Measurements from ENCODE around the gene TSPYL1.

The TSPYL1 gene

DNA sequence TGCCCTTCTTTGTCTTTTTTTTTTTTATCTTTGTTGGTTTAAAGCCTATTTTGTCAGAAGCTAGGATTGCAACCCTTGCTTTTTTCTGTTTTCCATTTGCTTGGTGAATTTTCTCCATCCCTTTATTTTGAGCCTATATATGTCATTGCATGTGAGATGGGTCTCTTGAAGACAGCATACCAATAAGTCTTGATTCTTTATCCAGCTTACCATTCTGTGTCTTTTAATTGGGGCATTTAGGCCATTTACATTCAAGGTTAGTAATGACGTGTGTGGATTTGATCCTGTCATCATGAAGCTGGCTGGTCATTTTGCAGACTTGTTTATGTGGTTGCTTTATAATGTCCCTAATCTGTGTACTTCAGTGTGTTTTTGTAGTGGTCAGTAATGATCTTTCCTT is 16.4 kb downstream of the TSPYL1 start:
- Histone ChIP-seq H3K27ac (ENCODE audit: extremely low read depth, low read depth, low read length) (no peak overlapping the region), H3K4me1 (ENCODE audit: control insufficient read depth, insufficient read depth, low read length) (no peaks in the 10 kb centered on the region), H3K9me3 (ENCODE audit: control insufficient read depth, insufficient read depth, low read depth, low read length) (no peaks in the 10 kb centered on the region), H3K4me3 (ENCODE audit: low read depth, low read length) (no peak overlapping the region), H3K36me3 (ENCODE audit: control insufficient read depth in 2 of 2, insufficient read depth in 1 of 2, low read length in 2 of 2) (peaks cover 0 to 68% of the 10 kb centered on the region in 2 experiments; a peak in 1 of 3 replicates)
- POLR2A ChIA-PET = no interaction called here
- TF ChIP-seq ZNF785 (tag by site-specific recombination; IDR thresholded peaks at IDR 0.05) (no peak), PRDM1 (tag by site-specific recombination; IDR thresholded peaks at IDR 0.05) (no peak), ZNF843 (tag by site-specific recombination; IDR thresholded peaks at IDR 0.05) (no peak), KLF10 (tag by site-specific recombination; IDR thresholded peaks at IDR 0.05) (no peak), ZNF529 (tag by site-specific recombination; IDR thresholded peaks at IDR 0.05; ENCODE audit: insufficient replicate concordance) (peak; percentile 94), ZNF133 (tag by site-specific recombination; IDR thresholded peaks at IDR 0.05) (no peak), SETDB1 (IDR thresholded peaks at IDR 0.05; ENCODE audit: insufficient read length, low read length) (peak; percentile 94), SP3 (tag by site-specific recombination; IDR thresholded peaks at IDR 0.05) (no peak), TRIM28 (IDR thresholded peaks at IDR 0.05; ENCODE audit: borderline replicate concordance, low read length) (peak; percentile 60; the same call in 1 of the 2 replicates), KLF16 (tag by site-specific recombination; IDR thresholded peaks at IDR 0.05) (no peak), ZNF623 (tag by site-specific recombination; IDR thresholded peaks at IDR 0.05) (no peak), ZNF274 (IDR thresholded peaks at IDR 0.05; ENCODE audit: low read length) (no peak), ZNF274 (tag by site-specific recombination; IDR thresholded peaks at IDR 0.05; ENCODE audit: borderline replicate concordance) (no peak)
- CTCF ChIA-PET = interaction anchor here (1.7 kb wide), 1 partner anchor 24 kb away, joined by 6 read pairs; no protein-coding TSS in a partner anchor

DNA sequence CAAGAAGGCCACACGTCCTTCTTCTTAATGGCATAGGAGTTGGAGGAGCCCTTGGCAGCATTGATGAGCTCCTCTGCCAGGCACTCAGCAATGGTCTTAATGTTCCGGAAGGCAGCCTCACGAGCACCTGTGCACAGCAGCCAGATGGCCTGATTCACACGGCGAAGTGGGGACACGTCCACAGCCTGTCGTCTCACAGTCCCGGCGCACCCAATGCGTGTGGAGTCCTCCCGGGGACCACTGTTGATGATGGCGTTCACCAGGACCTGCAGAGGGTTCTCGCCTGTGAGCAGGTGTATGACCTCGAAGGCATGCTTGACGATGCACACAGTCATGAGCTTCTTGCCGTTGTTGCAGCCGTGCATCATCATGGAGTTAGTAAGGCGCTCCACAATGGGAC is 21.2 kb downstream of the TSPYL1 start:
- no peak for TF ChIP-seq ZNF121 (tag by site-specific recombination; IDR thresholded peaks at IDR 0.05)
- no peak for TF ChIP-seq ZNF792 (tag by site-specific recombination; IDR thresholded peaks at IDR 0.05)
- no peak for TF ChIP-seq ZNF785 (tag by site-specific recombination; IDR thresholded peaks at IDR 0.05)
- TF ChIP-seq, protein P1, sequence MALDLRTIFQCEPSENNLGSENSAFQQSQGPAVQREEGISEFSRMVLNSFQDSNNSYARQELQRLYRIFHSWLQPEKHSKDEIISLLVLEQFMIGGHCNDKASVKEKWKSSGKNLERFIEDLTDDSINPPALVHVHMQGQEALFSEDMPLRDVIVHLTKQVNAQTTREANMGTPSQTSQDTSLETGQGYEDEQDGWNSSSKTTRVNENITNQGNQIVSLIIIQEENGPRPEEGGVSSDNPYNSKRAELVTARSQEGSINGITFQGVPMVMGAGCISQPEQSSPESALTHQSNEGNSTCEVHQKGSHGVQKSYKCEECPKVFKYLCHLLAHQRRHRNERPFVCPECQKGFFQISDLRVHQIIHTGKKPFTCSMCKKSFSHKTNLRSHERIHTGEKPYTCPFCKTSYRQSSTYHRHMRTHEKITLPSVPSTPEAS (tag by site-specific recombination; IDR thresholded peaks at IDR 0.05) = no peak
- no peak for TF ChIP-seq ZNF548 (tag by site-specific recombination; IDR thresholded peaks at IDR 0.05)
- no peak for TF ChIP-seq EGR2 (tag by site-specific recombination; IDR thresholded peaks at IDR 0.05; ENCODE audit: low read depth)
- no peak for TF ChIP-seq ZNF707 (tag by site-specific recombination; IDR thresholded peaks at IDR 0.05)
- TF ChIP-seq ZNF560 (tag by site-specific recombination; IDR thresholded peaks at IDR 0.05; ENCODE audit: borderline replicate concordance) = no peak
- no peak for TF ChIP-seq HOXC10 (CRISPR knock-in tag; IDR thresholded peaks at IDR 0.05)
- TF ChIP-seq TRIM28 (IDR thresholded peaks at IDR 0.05; ENCODE audit: borderline replicate concordance, low read length) = no peak
- TF ChIP-seq ZNF19 (tag by site-specific recombination; IDR thresholded peaks at IDR 0.05; ENCODE audit: low read depth) = no peak
- no peak for TF ChIP-seq OVOL3 (tag by site-specific recombination; IDR thresholded peaks at IDR 0.05)
- no peak for TF ChIP-seq ZNF391 (tag by site-specific recombination; IDR thresholded peaks at IDR 0.05; ENCODE audit: borderline replicate concordance, low read depth)
- no peak for TF ChIP-seq ZFHX2 (tag by site-specific recombination; conservative IDR thresholded peaks at IDR 0.05)
- no peak for TF ChIP-seq ZNF629 (tag by site-specific recombination; IDR thresholded peaks at IDR 0.05)
- no peak for TF ChIP-seq ZNF704 (tag by site-specific recombination; IDR thresholded peaks at IDR 0.05)
- no peak overlapping the region for H3K27ac ChIP-seq (ENCODE audit: extremely low read depth, low read depth, low read length)
- H3K9me3 ChIP-seq (ENCODE audit: control insufficient read depth, insufficient read depth, low read depth, low read length) = no peaks in the 10 kb centered on the region
- POLR2A ChIA-PET = interaction anchor here (0.5 to 0.6 kb wide), 2 partner anchors 81 to 1236 kb away, joined by 3 read pairs; no protein-coding TSS in a partner anchor
- H3K4me3 ChIP-seq (ENCODE audit: low read depth, low read length) = no peak overlapping the region
- H3K36me3 ChIP-seq (ENCODE audit: control insufficient read depth in 2 of 2, insufficient read depth in 1 of 2, low read length in 2 of 2) = peaks cover 0 to 32% of the 10 kb centered on the region in 2 experiments; a peak in 1 of 3 replicates
- CTCF ChIA-PET = interaction anchor here (0.6 to 3.5 kb wide), 5 partner anchors 10 to 1992 kb away, joined by 3 to 41 read pairs (median 4); no protein-coding TSS in a partner anchor
- H3K4me1 ChIP-seq (ENCODE audit: control insufficient read depth, insufficient read depth, low read length) = no peaks in the 10 kb centered on the region

Data from HEK293 (cell line).